MCF 10A (cell line): ENCODE measurements around the gene RNASEH1. TPM values are rescaled to one million over a fixed set of nuclear protein-coding genes. Genes with fewer than 3 reads are reported as not detected.

Source experiments
- BruUV-seq: library from RNA; stranded (reverse); fragments of 400-500 nt; replicated peaks from 2 replicates; lab custom pipeline; 2021; lab: Mats Ljungman, UMichigan
- CTCF ChIA-PET: fragments of 300-600 bp; sonication (Branson Sonifier 250); formaldehyde crosslinking; extraction: SDS; loops from one replicate; lab custom pipeline; 2021; ENCODE audit warnings: antibody characterized with exemption, inconsistent platforms; lab: Yijun Ruan, JAX
- POLR2A ChIA-PET: fragments of 300-600, 350-650 bp; sonication (Branson Sonifier 250); formaldehyde crosslinking; extraction: SDS; loops from one replicate; lab custom pipeline; 2020; ENCODE audit warnings: antibody characterized with exemption, inconsistent platforms; lab: Yijun Ruan, JAX
- DNase-seq: peaks from one replicate; pipeline ENCODE4 v3.0.0-alpha.2; 2018; ENCODE audit not compliant: unreplicated experiment
- H3K27ac Mint-ChIP-seq: one replicate; pipeline ENCODE4 v1.8.0; 2022; ENCODE audit warnings: mild to moderate bottlenecking, low read depth, mixed read lengths; ENCODE audit not compliant: unreplicated experiment
- H3K27me3 Mint-ChIP-seq: one replicate; pipeline ENCODE4 v1.8.0; 2022; ENCODE audit warnings: mixed read lengths; ENCODE audit not compliant: insufficient read depth, unreplicated experiment
- H3K36me3 Mint-ChIP-seq: one replicate; pipeline ENCODE4 v1.8.0; 2022; ENCODE audit warnings: mild to moderate bottlenecking, moderate library complexity, mixed read lengths; ENCODE audit not compliant: insufficient read depth, unreplicated experiment
- H3K4me1 Mint-ChIP-seq: one replicate; pipeline ENCODE4 v1.8.0; 2022; ENCODE audit warnings: mixed read lengths; ENCODE audit not compliant: insufficient read depth, unreplicated experiment
- H3K4me3 Mint-ChIP-seq: one replicate; pipeline ENCODE4 v1.8.0; 2022; ENCODE audit warnings: mild to moderate bottlenecking, moderate library complexity, mixed read lengths; ENCODE audit not compliant: unreplicated experiment
- H3K9me3 Mint-ChIP-seq: one replicate; pipeline ENCODE4 v1.8.0; 2022; ENCODE audit warnings: mixed read lengths; ENCODE audit not compliant: unreplicated experiment
- CTCF ChIP-seq: fragments of 200-600 bp; IDR thresholded peaks from one replicate; pipeline ENCODE4 v1.8.0; 2022; ENCODE audit warnings: antibody characterized with exemption, mild to moderate bottlenecking; ENCODE audit not compliant: unreplicated experiment
- intact Hi-C: fragments of 100-400 bp; cut with micrococcal nuclease; formaldehyde crosslinking; loops from 2 replicates; pipeline ENCODE4 v1.14.1; 2022
- total RNA-seq: library from RNA; stranded (reverse); gene quantifications from 2 replicates; pipeline ENCODE4 v1.2.3, GENCODE V29; 2022

RNASEH1 gene
- total RNA-seq, 1 experiment from 2014 or later, result 48.3 TPM

- H3K27ac Mint-ChIP-seq, result no peak overlapping the region
- no peak for DNase-seq
- no peaks in the 10 kb centered on the region for H3K27me3 Mint-ChIP-seq
- peaks cover 10% of the 10 kb centered on the region for H3K36me3 Mint-ChIP-seq
- H3K4me3 Mint-ChIP-seq, result no peak overlapping the region
- CTCF ChIA-PET, result no interaction called here
- peaks cover 5% of the 10 kb centered on the region for H3K4me1 Mint-ChIP-seq
- BruUV-seq, result no TSS peak
- POLR2A ChIA-PET, result no interaction called here
- no peak for TF ChIP-seq CTCF
- intact Hi-C loops, result no loop called here
- H3K9me3 Mint-ChIP-seq, result no peaks in the 10 kb centered on the region
These were observed 8.7 kb upstream of the RNASEH1 start for GRCh38 chr2:3566806-3567205.

GRCh38 chr2:3565117-3565516 lies 7.0 kb upstream of the RNASEH1 start:
- intact Hi-C loops, result no loop called here
- no peaks in the 10 kb centered on the region for H3K27me3 Mint-ChIP-seq
- no peak for TF ChIP-seq CTCF
- peaks cover 5% of the 10 kb centered on the region for H3K4me1 Mint-ChIP-seq
- H3K27ac Mint-ChIP-seq, result no peak overlapping the region
- ChIA-PET POLR2A (no interaction called here), CTCF (interaction anchor here (0.6 to 0.7 kb wide), 3 partner anchors 13 to 1027 kb away, joined by 3 to 4 read pairs (median 4); no protein-coding TSS in a partner anchor)
- peaks cover 18% of the 10 kb centered on the region for H3K36me3 Mint-ChIP-seq
- no peak overlapping the region for H3K4me3 Mint-ChIP-seq
- DNase-seq, result no peak
- no TSS peak for BruUV-seq
- H3K9me3 Mint-ChIP-seq, result no peaks in the 10 kb centered on the region

- intact Hi-C loops, result no loop called here
- no peak for DNase-seq
- peaks cover 10% of the 10 kb centered on the region for H3K4me1 Mint-ChIP-seq
- H3K36me3 Mint-ChIP-seq, result peaks cover 18% of the 10 kb centered on the region
- TF ChIP-seq CTCF, result no peak
- H3K9me3 Mint-ChIP-seq, result no peaks in the 10 kb centered on the region
- ChIA-PET CTCF (interaction anchor here (0.8 kb wide), 1 partner anchor 11 kb away, joined by 3 read pairs; no protein-coding TSS in a partner anchor), POLR2A (interaction anchor here (0.7 to 1.2 kb wide), 3 partner anchors 12 to 186 kb away, joined by 3 read pairs; partner anchors contain the start of gene EIPR1)
- no TSS peak for BruUV-seq
- H3K27ac Mint-ChIP-seq, result no peak overlapping the region
- H3K4me3 Mint-ChIP-seq, result no peak overlapping the region
- H3K27me3 Mint-ChIP-seq, result no peaks in the 10 kb centered on the region
These were observed 5.4 kb upstream of the RNASEH1 start for GRCh38 chr2:3563521-3563976.

- TSS peak; percentile 68 for BruUV-seq
- CTCF ChIA-PET, result interaction anchor here (0.6 to 1.6 kb wide), 4 partner anchors 21 to 94 kb away, joined by 3 to 5 read pairs (median 3); no protein-coding TSS in a partner anchor
- peak overlapping the region; percentile 95 for H3K27ac Mint-ChIP-seq
These were observed 411 bp downstream of the RNASEH1 start for GRCh38 chr2:3557639-3558204.

More at GRCh38 chr2:3557639-3558204, 411 bp downstream of the RNASEH1 start:
- Mint-ChIP-seq H3K9me3 (no peaks in the 10 kb centered on the region), H3K27me3 (no peaks in the 10 kb centered on the region), H3K36me3 (peaks cover 56% of the 10 kb centered on the region), H3K4me3 (peak overlapping the region; percentile 79), H3K4me1 (peaks cover 10% of the 10 kb centered on the region)
- intact Hi-C loops, result loop anchor here (1.0 to 2.0 kb wide), 4 partner anchors 18 to 93 kb away; partner anchors contain the start of genes ADI1 and RPS7
- no peak for TF ChIP-seq CTCF
- POLR2A ChIA-PET, result interaction anchor here (0.6 to 2.7 kb wide), 29 partner anchors 8 to 1828 kb away, joined by 3 to 31 read pairs (median 5); partner anchors contain the start of genes ADI1, EIPR1, RPS7 and TRAPPC12
- no peak for DNase-seq
